Liver (tissue), 9 donors: ENCODE data around the gene FCRLA. TPM values are rescaled to one million over a fixed set of nuclear protein-coding genes. Genes with fewer than 3 reads are reported as not detected.
"Not testable (repeated sequence)": the region's sequence is repeated elsewhere in the genome, so short reads cannot be mapped to it uniquely, and the experiment has no call there.

Experiments
- DNase-seq: peaks from one replicate; pipeline ENCODE4 v3.0.0-alpha.2; 2017; ENCODE audit warnings: low spot score
- H3K27ac ChIP-seq, 2 donors: one replicate each; pipeline ENCODE4 v1.7.0; 2013; ENCODE audit warnings: inconsistent platforms in 2 of 2, low read length in 2 of 2, control low read depth in 1 of 2, low read depth in 1 of 2, mild to moderate bottlenecking in 1 of 2
- H3K27me3 ChIP-seq, 4 donors: one replicate each; pipeline versions ENCODE4 v1.6.1 to v1.7.0; 2013; ENCODE audit warnings: low read length in 3 of 4, inconsistent platforms in 1 of 4, mild to moderate bottlenecking in 1 of 4, moderate library complexity in 1 of 4; ENCODE audit not compliant: control insufficient read depth in 4 of 4, insufficient read depth in 4 of 4
- H3K36me3 ChIP-seq, 4 donors: one replicate each; pipeline versions ENCODE4 v1.6.1 to v1.7.0; 2013; ENCODE audit warnings: low read length in 3 of 4, mild to moderate bottlenecking in 3 of 4, low read depth in 1 of 4, moderate library complexity in 1 of 4; ENCODE audit not compliant: control insufficient read depth in 4 of 4, insufficient read depth in 3 of 4
- H3K4me1 ChIP-seq, 4 donors: one replicate each; pipeline versions ENCODE4 v1.6.1 to v1.7.0; 2013; ENCODE audit warnings: low read length in 3 of 4, mild to moderate bottlenecking in 3 of 4, moderate library complexity in 1 of 4; ENCODE audit not compliant: control insufficient read depth in 4 of 4, insufficient read depth in 4 of 4
- H3K4me3 ChIP-seq, 3 donors: one replicate each; pipeline versions ENCODE4 v1.6.1 to v1.7.0; 2013; ENCODE audit warnings: low read length in 3 of 3, control low read depth in 1 of 3, low read depth in 1 of 3, mild to moderate bottlenecking in 1 of 3
- H3K9ac ChIP-seq, 2 donors: one replicate each; pipeline ENCODE4 v1.7.0; 2013; ENCODE audit warnings: low read length in 2 of 2, mild to moderate bottlenecking in 2 of 2, moderate library complexity in 2 of 2, control low read depth in 1 of 2, low read depth in 1 of 2
- H3K9me3 ChIP-seq, 4 donors: one replicate each; pipeline versions ENCODE4 v1.6.1 to v1.7.0; 2013; ENCODE audit warnings: low read length in 3 of 4; ENCODE audit not compliant: control insufficient read depth in 4 of 4
- WGBS: extraction: QIAGEN DNeasy Blood & Tissue Kit; methylation state at CpG from one replicate; pipeline ENCODE4 v1.1.7; 2013; 5-methylcytosine and 5-hydroxymethylcytosine counted together
- polyA plus RNA-seq, 2 donors: library from polyadenylated mRNA; stranded (reverse) in 1 of 2; unstranded in 1 of 2; fragments of 200-250 nt in 1 of 2; fragments of >200 nt in 1 of 2; fragmentation: Nextera tagmentation in 1 of 2; extraction: Ambion mirVana in 1 of 2; gene quantifications; one replicate each; pipeline versions ENCODE4 v1.2.1 to v1.2.3, GENCODE V29; 2013 to 2015
- total RNA-seq, 2 donors: library from RNA; depleted of rRNA; stranded (reverse); fragments of >200 nt; gene quantifications; one replicate each; pipeline ENCODE4 v1.2.3, GENCODE V29; 2014
- donor health status: healthy.
- donor health status: healthy.
- donor health status: healthy.
- donor health status: healthy.
- donor health status: healthy.

FCRLA gene
- total and polyA plus RNA-seq, 4 donors = 0.06 to 3.3 (median 0.29) TPM

DNA sequence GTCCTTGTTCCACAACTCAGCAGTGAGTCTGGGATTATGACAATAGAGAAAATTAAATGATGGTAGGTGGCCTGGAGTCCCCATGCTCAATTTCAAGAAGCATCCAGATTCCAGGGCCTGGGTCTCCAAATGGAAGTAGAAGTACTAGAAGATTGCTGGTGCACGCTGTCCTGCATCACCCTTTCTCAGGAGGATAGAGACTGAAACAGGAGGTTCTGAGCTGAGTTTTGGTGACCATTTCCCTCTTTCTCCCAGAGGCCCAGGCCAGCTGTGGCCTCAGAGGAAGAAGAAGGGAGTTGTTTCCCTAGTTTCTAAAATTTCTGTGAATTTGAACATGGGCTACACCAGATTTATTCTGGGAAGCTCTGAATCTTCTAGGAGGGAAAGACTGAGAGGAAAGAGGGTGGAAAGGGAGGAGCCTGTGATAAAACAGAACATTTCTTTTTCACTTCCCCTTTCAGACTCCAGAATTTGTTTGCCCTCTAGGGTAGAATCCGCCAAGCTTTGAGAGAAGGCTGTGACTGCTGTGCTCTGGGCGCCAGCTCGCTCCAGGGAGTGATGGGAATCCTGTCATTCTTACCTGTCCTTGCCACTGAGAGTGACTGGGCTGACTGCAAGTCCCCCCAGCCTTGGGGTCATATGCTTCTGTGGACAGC, 44.2 kb upstream of the FCRLA start, which contains the start of gene FCGR2B:
Gene FCGR2B (plus strand): TSS at position 460 of the 656 bp plus-strand sequence. CDS start 99 bp downstream, at position 559.
- H3K9me3 ChIP-seq, H3K4me1 ChIP-seq, H3K36me3 ChIP-seq, DNase-seq, H3K4me3 ChIP-seq, H3K27me3 ChIP-seq, H3K27ac ChIP-seq, H3K9ac ChIP-seq: not testable (repeated sequence)
- WGBS = no CpG with 5 or more reads among the region's 4 CpGs

GRCh38 chr1:161663569-161663968, 43.5 kb upstream of the FCRLA start:
- not testable (repeated sequence) for H3K4me1 ChIP-seq, H3K4me3 ChIP-seq, H3K9ac ChIP-seq, H3K9me3 ChIP-seq, H3K27me3 ChIP-seq, H3K27ac ChIP-seq, H3K36me3 ChIP-seq, DNase-seq
- WGBS = no CpG with 5 or more reads among the region's 1 CpG

DNA sequence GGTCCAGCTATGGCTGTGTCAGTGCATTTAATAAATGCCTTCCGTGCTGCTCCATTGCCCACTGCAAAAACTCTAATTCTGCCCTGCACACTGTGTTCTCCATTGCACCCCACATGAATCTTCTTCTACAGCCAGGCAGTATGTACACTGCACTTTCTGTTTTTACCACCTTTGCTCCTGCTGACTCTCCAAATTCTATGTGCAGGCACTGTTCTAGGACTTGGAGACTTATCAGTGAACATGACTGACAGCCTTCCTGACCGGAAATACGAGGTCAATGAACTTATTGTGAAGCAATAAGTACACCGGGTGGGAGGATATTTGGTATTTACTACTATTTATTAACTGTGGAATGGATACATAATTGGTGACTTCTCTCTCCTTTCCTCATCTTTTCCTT, 42.3 kb upstream of the FCRLA start:
- H3K4me3 ChIP-seq, H3K27me3 ChIP-seq, DNase-seq, H3K36me3 ChIP-seq, H3K9me3 ChIP-seq, H3K4me1 ChIP-seq, H3K9ac ChIP-seq, H3K27ac ChIP-seq: not testable (repeated sequence)
- WGBS = no CpG with 5 or more reads among the region's 4 CpGs

DNA sequence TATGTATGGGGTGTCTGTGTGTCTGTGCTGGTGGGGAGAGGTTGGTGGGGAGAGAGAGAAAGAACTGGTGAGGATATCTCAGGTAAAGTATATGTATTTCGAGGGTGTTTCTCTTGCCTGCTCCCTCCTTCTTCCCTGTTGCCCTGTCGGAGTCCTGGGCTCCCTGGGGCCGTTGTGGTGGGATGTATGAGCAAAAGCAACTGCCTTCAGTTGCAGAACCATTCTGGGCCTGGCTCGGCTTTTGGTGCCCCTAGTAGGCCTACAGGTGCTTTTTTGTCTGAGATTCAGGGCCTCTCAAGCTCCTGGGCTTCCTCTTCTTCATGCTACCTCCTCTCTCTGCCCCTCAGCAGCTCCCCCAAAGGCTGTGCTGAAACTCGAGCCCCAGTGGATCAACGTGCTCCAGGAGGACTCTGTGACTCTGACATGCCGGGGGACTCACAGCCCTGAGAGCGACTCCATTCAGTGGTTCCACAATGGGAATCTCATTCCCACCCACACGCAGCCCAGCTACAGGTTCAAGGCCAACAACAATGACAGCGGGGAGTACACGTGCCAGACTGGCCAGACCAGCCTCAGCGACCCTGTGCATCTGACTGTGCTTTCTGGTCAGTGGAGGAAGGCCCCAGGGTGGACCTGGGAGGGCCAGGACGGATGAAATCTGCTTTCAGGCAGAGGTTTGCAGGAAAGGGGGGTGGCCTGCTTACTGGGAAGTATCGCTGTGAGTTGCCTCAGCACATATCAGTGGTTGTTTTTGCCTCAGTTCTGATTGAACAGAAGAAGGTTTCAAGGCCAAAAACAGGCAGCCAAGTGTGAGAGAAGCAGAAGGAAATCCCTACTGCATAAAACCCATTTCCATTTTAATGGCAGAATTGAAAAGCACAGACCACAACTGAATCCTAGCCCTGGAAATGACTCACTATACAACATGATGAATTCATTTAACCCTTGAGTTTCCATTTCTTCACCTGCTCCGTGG, 35.7 kb upstream of the FCRLA start:
- H3K27ac ChIP-seq, H3K9me3 ChIP-seq, H3K36me3 ChIP-seq, DNase-seq, H3K9ac ChIP-seq, H3K27me3 ChIP-seq, H3K4me1 ChIP-seq, H3K4me3 ChIP-seq: not testable (repeated sequence)
- WGBS = 84% methylated on average over 11 of the region's 15 CpGs

DNA sequence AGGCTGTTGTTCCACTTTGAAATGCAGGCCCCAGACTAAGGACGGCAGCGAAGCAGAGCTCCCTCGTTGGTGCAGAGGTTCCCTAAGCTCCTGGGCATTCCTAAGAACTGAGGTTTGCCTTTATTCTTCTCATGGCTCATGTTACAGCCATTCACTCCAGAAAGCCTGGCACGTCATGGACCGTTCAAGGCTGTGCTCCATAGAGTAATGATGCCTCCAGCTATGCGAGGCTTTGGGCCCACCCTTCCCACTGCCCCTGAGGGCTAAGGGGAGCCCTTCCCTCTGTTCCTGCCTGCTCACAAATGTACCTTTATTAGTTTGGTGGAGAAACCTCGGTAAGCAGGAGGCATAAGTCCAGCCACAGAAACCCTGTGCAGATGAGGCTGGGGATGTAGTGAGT, 33.6 kb upstream of the FCRLA start:
- not testable (repeated sequence) for DNase-seq, H3K27me3 ChIP-seq, H3K4me3 ChIP-seq, H3K36me3 ChIP-seq, H3K27ac ChIP-seq, H3K9me3 ChIP-seq, H3K9ac ChIP-seq
- 96% methylated on average over 7 of the region's 7 CpGs for WGBS
- peaks cover 4 to 20% (median 17%) of the 10 kb centered on the region in 4 donors for H3K4me1 ChIP-seq

GRCh38 chr1:161674447-161674846, 32.6 kb upstream of the FCRLA start:
- DNase-seq, H3K27ac ChIP-seq, H3K9ac ChIP-seq, H3K9me3 ChIP-seq, H3K36me3 ChIP-seq, H3K27me3 ChIP-seq, H3K4me3 ChIP-seq: not testable (repeated sequence)
- H3K4me1 ChIP-seq = peaks cover 4 to 24% (median 19%) of the 10 kb centered on the region in 4 donors
- WGBS = 97% methylated on average over 2 of the region's 3 CpGs

DNA sequence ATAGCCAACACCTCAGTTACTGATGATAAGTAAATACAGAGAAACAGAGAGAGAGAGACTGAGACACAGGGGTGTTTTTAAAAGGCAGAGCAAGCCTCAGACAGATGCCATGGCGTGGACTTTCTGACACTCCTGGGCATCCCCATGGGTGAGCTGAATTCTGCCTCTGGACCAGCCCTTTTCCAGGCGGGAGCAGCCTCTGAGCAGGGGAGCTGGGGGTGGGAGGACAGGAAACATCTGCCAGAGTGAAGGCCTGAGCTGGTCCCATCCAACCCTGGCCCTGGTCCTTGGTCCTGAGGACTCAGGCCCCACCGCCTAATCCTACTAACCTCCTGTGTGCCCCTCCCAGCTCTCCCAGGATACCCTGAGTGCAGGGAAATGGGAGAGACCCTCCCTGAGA, 32.1 kb upstream of the FCRLA start:
- WGBS = 94% methylated on average over 3 of the region's 3 CpGs
- not testable (repeated sequence) for H3K9me3 ChIP-seq, DNase-seq, H3K27me3 ChIP-seq, H3K27ac ChIP-seq, H3K36me3 ChIP-seq, H3K4me3 ChIP-seq, H3K9ac ChIP-seq
- H3K4me1 ChIP-seq = peaks cover 4 to 24% (median 19%) of the 10 kb centered on the region in 4 donors
